ENCODE results near the gene TMEM218. TPM values are rescaled to one million over a fixed set of nuclear protein-coding genes. Genes with fewer than 3 reads are reported as not detected.

TMEM218 gene
- total RNA-seq, result 23.9 TPM

GRCh38 chr11:125111343-125112207 lies at the start of gene TMEM218:
TMEM218 (minus strand) TSS chr11:125111626; CDS start chr11:125102241, 9,385 bp downstream.
- peak; percentile 99 for DNase-seq

GRCh38 chr11:125157953-125158680 lies 46.7 kb upstream of the TMEM218 start:
- DNase-seq, result no peak

DNA sequence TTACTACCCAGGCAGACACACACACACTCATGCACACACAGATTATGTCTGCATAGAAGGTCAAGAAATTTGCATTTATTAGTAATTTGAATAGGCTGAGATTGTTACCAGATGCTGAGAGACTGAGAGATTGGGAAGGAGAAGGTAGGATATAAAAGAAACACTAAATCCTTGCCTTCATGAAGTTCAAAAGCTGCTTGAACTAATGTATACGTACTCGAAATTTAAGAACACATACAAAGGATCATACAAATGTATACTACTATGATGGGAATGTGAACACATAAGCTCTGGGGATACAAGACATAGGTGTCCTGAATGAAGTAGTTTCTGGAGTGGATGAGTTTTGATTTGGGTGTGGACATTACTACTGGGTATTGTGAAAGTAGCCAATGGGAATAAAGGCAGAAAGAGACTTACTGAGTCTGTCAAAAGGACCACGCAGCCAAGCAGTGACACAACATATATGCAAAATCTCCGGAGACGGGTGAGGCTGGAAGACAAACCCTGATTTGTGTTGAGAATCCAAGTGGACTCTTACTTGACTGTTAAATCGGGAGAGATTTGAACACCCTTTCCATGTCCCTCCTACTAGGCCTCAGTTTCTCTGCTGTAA lies 45.8 kb upstream of the TMEM218 start:
- no peak for DNase-seq

DNA sequence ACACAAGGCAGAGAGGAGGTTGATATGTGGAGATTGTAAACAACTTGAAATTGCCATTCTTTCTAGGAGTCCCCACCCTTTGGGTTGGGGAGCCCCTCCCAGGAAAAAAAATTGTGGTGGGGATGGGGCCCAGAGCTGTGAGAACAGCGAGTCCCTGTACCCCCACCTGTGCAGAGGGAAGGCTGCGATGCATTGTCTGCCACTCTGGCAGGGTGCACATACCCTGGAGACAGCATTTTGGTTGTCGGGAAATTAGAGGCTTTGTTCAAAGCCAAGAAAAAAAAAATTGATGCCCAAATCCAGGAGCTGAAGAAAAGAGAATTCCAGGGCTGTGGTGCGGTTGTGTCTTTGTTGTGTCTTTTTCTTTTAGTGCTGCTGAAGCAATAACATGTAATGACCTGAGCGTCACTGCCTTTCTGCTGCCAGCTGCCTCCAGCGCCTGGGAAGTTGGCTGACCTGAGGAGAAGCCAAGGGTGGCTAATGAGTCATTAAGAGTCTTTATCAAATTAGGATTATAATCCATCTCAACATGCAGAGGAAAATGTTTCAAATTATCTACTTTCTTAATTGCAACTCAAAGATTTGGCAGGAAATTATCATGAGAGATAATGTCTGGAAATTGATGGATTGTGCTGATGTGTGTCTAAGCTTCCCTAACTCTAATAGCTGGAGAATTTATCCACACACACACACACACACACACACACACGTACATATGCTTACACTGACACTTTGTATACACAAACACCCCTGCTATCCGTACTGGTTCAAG lies 45.1 kb upstream of the TMEM218 start:
- DNase-seq, result no peak

GRCh38 chr11:125155767-125156166 lies 44.3 kb upstream of the TMEM218 start:
- DNase-seq, result no peak

DNA sequence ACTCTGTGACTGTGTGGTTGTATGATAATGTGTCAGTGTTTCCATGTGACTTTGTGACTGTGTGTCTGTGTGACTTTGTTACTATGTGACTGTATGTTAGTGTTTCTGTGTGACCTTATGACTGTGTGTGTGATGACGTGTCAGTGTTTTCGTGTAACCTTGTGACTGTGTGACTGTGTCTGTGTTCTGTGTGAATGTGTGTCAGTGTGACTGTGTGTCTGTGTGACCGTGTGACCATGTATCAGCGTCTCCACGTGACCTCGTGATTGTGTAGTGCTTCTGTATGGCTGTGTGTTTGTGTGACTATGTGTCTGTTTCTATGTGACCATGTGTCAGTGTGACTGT lies 43.6 kb upstream of the TMEM218 start:
- no peak for DNase-seq

- DNase-seq, result no peak
These were observed 43.1 kb upstream of the TMEM218 start for GRCh38 chr11:125154378-125155099.

GRCh38 chr11:125153837-125154236 lies 42.4 kb upstream of the TMEM218 start:
- no peak for DNase-seq

GRCh38 chr11:125148743-125149142 lies 37.3 kb upstream of the TMEM218 start:
- no peak for DNase-seq

DNA sequence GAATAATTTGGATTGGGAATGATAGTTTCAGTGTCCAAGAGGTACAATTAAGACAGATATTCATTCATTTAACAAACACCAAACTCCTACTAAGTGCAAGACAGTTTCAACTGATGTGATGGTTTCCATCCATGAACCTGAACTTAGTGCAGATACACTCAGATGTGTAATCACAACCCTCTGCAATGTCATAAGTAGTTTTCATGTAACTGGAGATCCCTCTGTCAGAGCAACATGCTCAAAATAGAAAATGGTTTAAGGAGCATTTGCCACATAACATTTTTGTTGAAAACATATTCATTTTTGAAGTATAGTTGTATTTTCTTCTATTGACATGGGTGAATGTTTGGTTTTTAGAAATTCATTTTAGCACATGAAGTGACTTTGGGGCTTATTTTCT lies 36.6 kb upstream of the TMEM218 start:
- no peak for DNase-seq

- no peak for DNase-seq
These were observed 35.9 kb upstream of the TMEM218 start for GRCh38 chr11:125147280-125147679.

GRCh38 chr11:125146232-125146631 lies 34.8 kb upstream of the TMEM218 start:
- DNase-seq, result no peak

DNA sequence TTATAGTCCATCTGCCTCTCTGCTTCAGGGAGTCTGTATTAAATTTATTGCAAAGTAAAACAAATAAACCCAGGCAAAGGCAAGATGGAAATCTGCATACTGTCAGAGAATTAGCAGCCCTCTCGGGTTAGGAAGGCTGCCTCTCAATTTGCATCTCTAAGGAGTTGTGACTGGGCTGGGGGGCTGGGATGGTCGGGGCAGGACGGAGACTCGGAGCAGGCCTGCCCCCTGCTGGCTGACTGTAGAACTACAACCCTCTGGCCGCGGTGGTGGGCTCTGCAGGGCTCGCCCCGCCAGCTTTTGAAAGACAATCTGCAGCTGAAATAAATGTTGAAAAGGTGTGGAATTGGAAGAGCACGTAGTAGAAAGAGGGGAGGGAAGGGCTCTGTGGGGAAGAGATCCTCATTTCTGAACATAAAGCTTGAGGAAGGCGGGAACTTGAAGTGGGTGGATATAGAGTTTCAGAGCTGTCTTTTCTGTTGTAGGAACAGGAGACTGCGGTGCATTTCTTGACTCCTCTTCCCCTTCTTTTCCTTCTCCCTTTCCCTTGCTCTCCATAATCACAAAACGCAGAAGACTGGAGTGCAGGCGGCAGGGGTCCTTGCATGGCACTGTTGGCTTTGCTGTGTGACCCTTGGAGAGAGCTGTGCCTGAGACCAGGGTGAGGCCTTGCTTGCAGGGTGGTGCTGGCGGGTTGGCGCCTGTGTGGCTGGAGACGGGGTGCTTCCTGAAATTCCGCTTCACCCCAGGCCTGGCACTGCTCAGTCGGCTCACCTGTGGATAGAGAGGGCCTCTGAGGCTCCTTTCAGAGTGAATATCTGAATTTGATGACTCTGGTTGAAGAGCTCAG lies 30.5 kb upstream of the TMEM218 start:
- DNase-seq, result no peak

- no peak for DNase-seq
These were observed 29.8 kb upstream of the TMEM218 start for GRCh38 chr11:125141178-125141577.

DNA sequence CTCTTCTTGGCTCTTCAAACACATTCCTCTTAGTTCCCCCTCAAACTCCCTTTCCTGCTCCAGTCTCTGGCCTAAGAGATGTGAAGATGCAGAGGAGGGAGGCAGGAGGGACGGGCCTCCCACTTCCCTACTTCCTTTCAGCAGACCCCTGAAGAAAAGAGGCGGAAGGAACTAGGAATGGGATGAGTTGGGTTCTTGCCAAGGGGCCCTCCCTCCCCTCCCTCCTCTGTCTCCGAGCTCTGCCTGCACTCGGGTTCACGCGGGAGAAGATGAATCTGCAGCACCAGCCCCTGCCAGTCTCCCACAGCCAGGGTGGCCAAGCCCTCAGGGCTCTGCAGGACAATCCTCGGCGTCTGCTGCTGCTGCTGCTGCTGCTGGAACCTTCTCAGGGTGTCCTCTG lies 28.8 kb upstream of the TMEM218 start:
- no peak for DNase-seq

- DNase-seq, result no peak
These were observed 28.4 kb upstream of the TMEM218 start for GRCh38 chr11:125139778-125140177.

GRCh38 chr11:125138966-125139365 lies 27.5 kb upstream of the TMEM218 start:
- DNase-seq, result no peak

- DNase-seq, result no peak
These were observed 24.6 kb upstream of the TMEM218 start for GRCh38 chr11:125136001-125136400.

DNA sequence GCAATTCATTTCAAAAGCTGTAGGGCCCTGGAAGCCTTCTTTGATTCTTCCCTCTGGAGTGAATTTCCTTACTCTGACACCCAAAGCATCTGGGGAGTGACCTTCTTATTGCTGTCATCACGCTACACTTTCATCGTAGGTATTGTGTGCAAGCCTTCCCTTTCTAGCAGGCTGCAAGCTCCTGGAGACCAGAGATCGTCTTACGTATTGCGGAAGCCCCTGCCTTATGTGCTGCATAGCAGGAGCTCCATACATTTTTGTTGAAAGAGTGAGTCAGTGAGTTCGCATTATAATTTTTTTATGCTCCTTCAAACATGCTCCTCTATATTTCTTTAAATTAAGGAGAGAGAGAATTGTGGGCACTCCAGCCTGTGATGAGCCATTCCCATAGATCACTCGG lies 21.2 kb upstream of the TMEM218 start:
- no peak for DNase-seq

DNA sequence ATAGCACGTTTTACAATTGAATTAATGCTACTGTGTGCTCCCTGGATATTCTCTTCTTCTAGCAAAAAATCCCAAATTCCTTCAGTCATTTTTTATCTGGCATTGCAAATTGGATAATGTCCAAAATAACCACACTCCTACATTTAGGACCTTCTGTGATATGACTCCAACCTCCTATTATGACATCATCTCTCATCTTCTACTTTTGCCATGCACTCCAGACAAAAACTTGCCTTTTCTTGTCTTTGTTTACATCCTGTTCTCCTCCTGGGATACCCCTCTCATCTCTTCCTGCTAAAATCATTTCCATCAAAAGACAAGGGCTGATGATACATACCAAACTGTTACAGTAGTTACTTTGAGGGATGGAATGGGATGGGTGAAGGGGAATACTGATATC lies 20.6 kb upstream of the TMEM218 start:
- no peak for DNase-seq
